ENCODE results near the gene ABCB6.
A peak's percentile ranks its signal among the peaks of the same experiment; 100 is the strongest.

The ABCB6 gene

GRCh38 chr2:219244789-219245147 lies 26.0 kb upstream of the ABCB6 start:
- H3K36me3 ChIP-seq (ENCODE audit: control insufficient read depth, insufficient read depth, low read length) = peaks cover 19% of the 10 kb centered on the region
- H3K4me1 ChIP-seq (ENCODE audit: control insufficient read depth, insufficient read depth, low read length) = peaks cover 16% of the 10 kb centered on the region
- no peaks in the 10 kb centered on the region for H3K27me3 ChIP-seq (ENCODE audit: control insufficient read depth, insufficient read depth, low read length)
- no peaks in the 10 kb centered on the region for H3K9me3 ChIP-seq (ENCODE audit: control insufficient read depth, insufficient read depth, low read depth, low read length)
- H3K4me3 ChIP-seq (ENCODE audit: low read depth, low read length) = peak overlapping the region; percentile 83
- peak overlapping the region; percentile 86 for H3K9ac ChIP-seq (ENCODE audit: low read length)
- H3K27ac ChIP-seq (ENCODE audit: low read depth, low read length) = peak overlapping the region; percentile 68; the same call in 1 of the 2 replicates

- Histone ChIP-seq H3K36me3 (ENCODE audit: control insufficient read depth, insufficient read depth, low read length) (peaks cover 19% of the 10 kb centered on the region), H3K9me3 (ENCODE audit: control insufficient read depth, insufficient read depth, low read depth, low read length) (no peaks in the 10 kb centered on the region), H3K27ac (ENCODE audit: low read depth, low read length) (no peak overlapping the region), H3K4me3 (ENCODE audit: low read depth, low read length) (no peak overlapping the region), H3K4me1 (ENCODE audit: control insufficient read depth, insufficient read depth, low read length) (peaks cover 7% of the 10 kb centered on the region), H3K27me3 (ENCODE audit: control insufficient read depth, insufficient read depth, low read length) (no peaks in the 10 kb centered on the region), H3K9ac (ENCODE audit: low read length) (no peak overlapping the region)
Observed at GRCh38 chr2:219243291-219243761, 24.6 kb upstream of the ABCB6 start.

GRCh38 chr2:219234331-219234730 lies 15.6 kb upstream of the ABCB6 start:
- Histone ChIP-seq H3K9me3 (ENCODE audit: control insufficient read depth, insufficient read depth, low read depth, low read length) (no peaks in the 10 kb centered on the region), H3K9ac (ENCODE audit: low read length) (no peak overlapping the region), H3K36me3 (ENCODE audit: control insufficient read depth, insufficient read depth, low read length) (peaks cover 71% of the 10 kb centered on the region), H3K4me1 (ENCODE audit: control insufficient read depth, insufficient read depth, low read length) (0 out of 2 replicates have a peak, but pooled peaks cover 3% of the 10 kb centered on the region), H3K27me3 (ENCODE audit: control insufficient read depth, insufficient read depth, low read length) (no peaks in the 10 kb centered on the region), H3K27ac (ENCODE audit: low read depth, low read length) (no peak overlapping the region), H3K4me3 (ENCODE audit: low read depth, low read length) (no peak overlapping the region)

GRCh38 chr2:219230059-219230540 lies 11.3 kb upstream of the ABCB6 start:
- Histone ChIP-seq H3K4me3 (ENCODE audit: low read depth, low read length) (peak overlapping the region; percentile 74), H3K4me1 (ENCODE audit: control insufficient read depth, insufficient read depth, low read length) (peaks cover 11% of the 10 kb centered on the region; the same call in 1 of the 2 replicates), H3K27ac (ENCODE audit: low read depth, low read length) (peak overlapping the region; percentile 8), H3K9me3 (ENCODE audit: control insufficient read depth, insufficient read depth, low read depth, low read length) (no peaks in the 10 kb centered on the region), H3K27me3 (ENCODE audit: control insufficient read depth, insufficient read depth, low read length) (no peaks in the 10 kb centered on the region), H3K36me3 (ENCODE audit: control insufficient read depth, insufficient read depth, low read length) (peaks cover 52% of the 10 kb centered on the region), H3K9ac (ENCODE audit: low read length) (peak overlapping the region; percentile 72)

- Histone ChIP-seq H3K4me3 (ENCODE audit: low read depth, low read length) (peak within 1 kb of the TSS; percentile 74), H3K9me3 (ENCODE audit: control insufficient read depth, insufficient read depth, low read depth, low read length) (no peaks in the 10 kb centered on the region), H3K4me1 (ENCODE audit: control insufficient read depth, insufficient read depth, low read length) (peaks cover 11% of the 10 kb centered on the region; the same call in 1 of the 2 replicates), H3K9ac (ENCODE audit: low read length) (peak within 1 kb of the TSS; percentile 72), H3K27ac (ENCODE audit: low read depth, low read length) (peak within 1 kb of the TSS; percentile 60), H3K36me3 (ENCODE audit: control insufficient read depth, insufficient read depth, low read length) (peaks cover 52% of the 10 kb centered on the region), H3K27me3 (ENCODE audit: control insufficient read depth, insufficient read depth, low read length) (no peaks in the 10 kb centered on the region)
Observed at GRCh38 chr2:219229305-219230058, 10.7 kb upstream of the ABCB6 start, which contains the start of the genes ANKZF1 and ATG9A. TSS of gene ANKZF1 (plus strand) at chr2:219229806. CDS start at chr2:219230258, 452 bp downstream. TSS of gene ATG9A (minus strand) at chr2:219229636. CDS start at chr2:219228024, 1,612 bp downstream.

- Histone ChIP-seq H3K9me3 (ENCODE audit: control insufficient read depth, insufficient read depth, low read depth, low read length) (no peaks in the 10 kb centered on the region), H3K9ac (ENCODE audit: low read length) (peak overlapping the region; percentile 71), H3K27me3 (ENCODE audit: control insufficient read depth, insufficient read depth, low read length) (no peaks in the 10 kb centered on the region), H3K36me3 (ENCODE audit: control insufficient read depth, insufficient read depth, low read length) (peaks cover 52% of the 10 kb centered on the region), H3K4me3 (ENCODE audit: low read depth, low read length) (peak overlapping the region; percentile 74), H3K4me1 (ENCODE audit: control insufficient read depth, insufficient read depth, low read length) (peaks cover 11% of the 10 kb centered on the region; the same call in 1 of the 2 replicates), H3K27ac (ENCODE audit: low read depth, low read length) (peak overlapping the region; percentile 60; the same call in 1 of the 2 replicates)
Observed at GRCh38 chr2:219228911-219229304, 10.2 kb upstream of the ABCB6 start.

- peak overlapping the region; percentile 71 for H3K9ac ChIP-seq (ENCODE audit: low read length)
- peaks cover 52% of the 10 kb centered on the region for H3K36me3 ChIP-seq (ENCODE audit: control insufficient read depth, insufficient read depth, low read length)
Observed at GRCh38 chr2:219228041-219228910, 9.5 kb upstream of the ABCB6 start.

GRCh38 chr2:219225350-219225749 lies 6.6 kb upstream of the ABCB6 start:
- H3K9me3 ChIP-seq (ENCODE audit: control insufficient read depth, insufficient read depth, low read depth, low read length) = no peaks in the 10 kb centered on the region
- H3K9ac ChIP-seq (ENCODE audit: low read length) = no peak overlapping the region
- peaks cover 61% of the 10 kb centered on the region for H3K36me3 ChIP-seq (ENCODE audit: control insufficient read depth, insufficient read depth, low read length)
- no peak overlapping the region for H3K27ac ChIP-seq (ENCODE audit: low read depth, low read length)
- H3K4me1 ChIP-seq (ENCODE audit: control insufficient read depth, insufficient read depth, low read length) = peaks cover 8% of the 10 kb centered on the region; the same call in 1 of the 2 replicates
- H3K4me3 ChIP-seq (ENCODE audit: low read depth, low read length) = no peak overlapping the region
- H3K27me3 ChIP-seq (ENCODE audit: control insufficient read depth, insufficient read depth, low read length) = no peaks in the 10 kb centered on the region

More at GRCh38 chr2:219228041-219228910, 9.5 kb upstream of the ABCB6 start:
- H3K9me3 ChIP-seq (ENCODE audit: control insufficient read depth, insufficient read depth, low read depth, low read length) = no peaks in the 10 kb centered on the region
- no peak overlapping the region; the same call in 1 of the 2 replicates for H3K27ac ChIP-seq (ENCODE audit: low read depth, low read length)
- peak overlapping the region; percentile 74 for H3K4me3 ChIP-seq (ENCODE audit: low read depth, low read length)
- no peaks in the 10 kb centered on the region for H3K27me3 ChIP-seq (ENCODE audit: control insufficient read depth, insufficient read depth, low read length)
- peaks cover 11% of the 10 kb centered on the region; the same call in 1 of the 2 replicates for H3K4me1 ChIP-seq (ENCODE audit: control insufficient read depth, insufficient read depth, low read length)

GRCh38 chr2:219223831-219224610 lies 5.3 kb upstream of the ABCB6 start:
- H3K36me3 ChIP-seq (ENCODE audit: control insufficient read depth, insufficient read depth, low read length) = peaks cover 64% of the 10 kb centered on the region

GRCh38 chr2:219221957-219222518 lies 3.3 kb upstream of the ABCB6 start:
- Histone ChIP-seq H3K27ac (ENCODE audit: low read depth, low read length) (no peak overlapping the region), H3K27me3 (ENCODE audit: control insufficient read depth, insufficient read depth, low read length) (no peaks in the 10 kb centered on the region), H3K9ac (ENCODE audit: low read length) (no peak overlapping the region), H3K4me3 (ENCODE audit: low read depth, low read length) (no peak overlapping the region), H3K36me3 (ENCODE audit: control insufficient read depth, insufficient read depth, low read length) (peaks cover 64% of the 10 kb centered on the region), H3K9me3 (ENCODE audit: control insufficient read depth, insufficient read depth, low read depth, low read length) (no peaks in the 10 kb centered on the region), H3K4me1 (ENCODE audit: control insufficient read depth, insufficient read depth, low read length) (peaks cover 10% of the 10 kb centered on the region; the same call in 1 of the 2 replicates)

More at GRCh38 chr2:219223831-219224610, 5.3 kb upstream of the ABCB6 start:
- Histone ChIP-seq H3K27me3 (ENCODE audit: control insufficient read depth, insufficient read depth, low read length) (no peaks in the 10 kb centered on the region), H3K4me1 (ENCODE audit: control insufficient read depth, insufficient read depth, low read length) (peaks cover 13% of the 10 kb centered on the region; the same call in 1 of the 2 replicates), H3K9ac (ENCODE audit: low read length) (no peak overlapping the region), H3K27ac (ENCODE audit: low read depth, low read length) (no peak overlapping the region), H3K4me3 (ENCODE audit: low read depth, low read length) (no peak overlapping the region), H3K9me3 (ENCODE audit: control insufficient read depth, insufficient read depth, low read depth, low read length) (no peaks in the 10 kb centered on the region)

Data from HUES6 (cell line).